K562 (cell line): ENCODE results near the gene ADCY6. TPM values are rescaled to one million over a fixed set of nuclear protein-coding genes. Genes with fewer than 3 reads are reported as not detected.

Source experiments
- ATAC-seq: fragments of 200-7000 bp; cut with Tn5 transposase; 3 replicates; pipeline ENCODE4 v1.9.1; 2020; ENCODE audit warnings: moderate library complexity
- BruUV-seq: library from RNA; stranded (reverse); fragments of 400-500 nt; replicated peaks from 2 replicates; lab custom pipeline; 2021; lab: Mats Ljungman, UMichigan
- CTCF ChIA-PET: fragments of 300-600 bp; formaldehyde crosslinking; extraction: SDS; loops from one replicate; lab custom pipeline; 2021; ENCODE audit warnings: low intra/inter-chr PET ratio; lab: Yijun Ruan, JAX
- POLR2A ChIA-PET: fragments of 300-600, 350-650 bp; sonication (Branson Sonifier 250); formaldehyde crosslinking; extraction: SDS; loops from one replicate; lab custom pipeline; 2021; ENCODE audit warnings: antibody characterized with exemption, inconsistent platforms; lab: Yijun Ruan, JAX
- DNase-seq, 4 experiments: peaks; one replicate each; pipeline versions ENCODE4 v3.0.0 to v3.0.0-alpha.2; 2011 to 2018; ENCODE audit warnings: low spot score in 3 of 4, mixed read lengths in 3 of 4; ENCODE audit errors: extremely low read depth in 1 of 4
- FAIRE-seq: peaks from 2 replicates; lab custom pipeline; 2011; peaks lifted over from hg19 to GRCh38; lab: Jason Lieb, UNC
- H2AFZ ChIP-seq: 2 replicates; pipeline ENCODE4 v1.6.0; 2011; ENCODE audit warnings: low read depth, low read length, control low read depth, inconsistent platforms
- H3K27ac ChIP-seq: fragments of 200-600 bp; 3 replicates; pipeline ENCODE4 v1.8.0; 2011; ENCODE audit warnings: low read depth, mild to moderate bottlenecking, control low read depth, inconsistent platforms, low read length, moderate library complexity, mixed read lengths; ENCODE audit errors: extremely low read depth
- H3K27me3 ChIP-seq, 2 experiments: fragments of 300-600 bp in 1 of 2; 2 replicates in 1 of 2; 3 replicates in 1 of 2; pipeline versions ENCODE4 v1.6.0 to v1.8.0; 2011; ENCODE audit warnings: inconsistent platforms in 2 of 2, low read length in 2 of 2, mild to moderate bottlenecking in 1 of 2, mixed read lengths in 1 of 2, moderate library complexity in 1 of 2; ENCODE audit not compliant: control insufficient read depth in 2 of 2, insufficient read depth in 2 of 2
- H3K36me3 ChIP-seq: fragments of 300-600 bp; 3 replicates; pipeline ENCODE4 v1.8.0; 2011; ENCODE audit warnings: mild to moderate bottlenecking, low read length, inconsistent platforms; ENCODE audit not compliant: control insufficient read depth, insufficient read depth
- H3K4me1 ChIP-seq, 2 experiments: fragments of 200-600 bp in 1 of 2; replicated peaks in 1 of 2; 2 replicates in 1 of 2; 3 replicates in 1 of 2; pipeline versions ENCODE4 v1.5.1 to v1.8.0; 2011; ENCODE audit warnings: inconsistent platforms in 2 of 2, low read length in 2 of 2, mild to moderate bottlenecking in 1 of 2, mixed read lengths in 1 of 2, moderate library complexity in 1 of 2; ENCODE audit not compliant: control insufficient read depth in 2 of 2, insufficient read depth in 2 of 2
- H3K4me2 ChIP-seq: 2 replicates; pipeline ENCODE4 v1.6.1; 2011; ENCODE audit warnings: low read length, control low read depth, inconsistent platforms, mixed read lengths; ENCODE audit not compliant: insufficient read depth
- H3K4me3 ChIP-seq: fragments of 200-600 bp; sonication (generic), shearing (Covaris generic); 2 replicates; pipeline ENCODE4 v1.5.1; 2016; ENCODE audit warnings: control low read depth, inconsistent platforms
- H3K79me2 ChIP-seq: fragments of 200-600 bp; 3 replicates; pipeline ENCODE4 v1.8.0; 2011; ENCODE audit warnings: low read length, inconsistent platforms; ENCODE audit not compliant: control insufficient read depth, insufficient read depth
- H3K9ac ChIP-seq, 2 experiments: 2 replicates each; pipeline versions ENCODE4 v1.6.0 to v1.6.1; 2011; ENCODE audit warnings: low read depth in 2 of 2, low read length in 2 of 2, control low read depth in 1 of 2, inconsistent platforms in 1 of 2, mild to moderate bottlenecking in 1 of 2, mixed read lengths in 1 of 2; ENCODE audit not compliant: insufficient read depth in 1 of 2
- H3K9me1 ChIP-seq: one replicate; pipeline ENCODE4 v1.6.0; 2011; ENCODE audit warnings: inconsistent platforms, mild to moderate bottlenecking, low read length, moderate library complexity; ENCODE audit not compliant: control insufficient read depth, insufficient read depth
- H3K9me3 ChIP-seq: replicated peaks from 2 replicates; pipeline ENCODE4 v1.5.1; 2011; ENCODE audit warnings: low read depth, low read length, inconsistent platforms; ENCODE audit not compliant: control insufficient read depth, insufficient read depth
- H4K20me1 ChIP-seq: replicated peaks from 2 replicates; pipeline ENCODE4 v1.6.1; 2011; ENCODE audit warnings: low read length, inconsistent platforms, mixed read lengths; ENCODE audit not compliant: control insufficient read depth, insufficient read depth
- BCOR ChIP-seq: fragments of 450-650 bp; IDR thresholded peaks from 2 replicates; pipeline ENCODE4 v1.6.1; 2016
- BMI1 ChIP-seq: fragments of 150-350 bp; IDR thresholded peaks from 2 replicates; pipeline ENCODE4 v1.6.1; 2014; ENCODE audit warnings: low read length
- MBD2 ChIP-seq: sonication (generic); IDR thresholded peaks from 2 replicates; pipeline ENCODE4 v1.6.1; 2016; ENCODE audit warnings: low read depth, borderline replicate concordance
- SPI1 ChIP-seq: IDR thresholded peaks from 2 replicates; pipeline ENCODE4 v1.6.1; 2011; ENCODE audit warnings: low read depth, low read length, control low read depth, borderline replicate concordance
- WGBS: fragments of 100-300 bp; shearing (Covaris generic); methylation state at CpG from one replicate; pipeline ENCODE4 v1.1.6; 2016; ENCODE audit warnings: low coverage, mixed read lengths; ENCODE audit not compliant: insufficient coverage; ENCODE audit errors: missing lambda C conversion rate; 5-methylcytosine and 5-hydroxymethylcytosine counted together
- in situ Hi-C: fragments of 300-500 bp; cut with MboI; formaldehyde crosslinking; loops from 4 replicates; pipeline ENCODE4 v1.15.0; 2018; ENCODE audit warnings: inconsistent platforms, mixed read lengths
- intact Hi-C: fragments of 100-400 bp; cut with micrococcal nuclease; formaldehyde crosslinking; loops from 2 replicates; pipeline ENCODE4 v1.14.2; 2022
- polyA plus RNA-seq, 8 experiments: library from polyadenylated mRNA; depleted of rRNA in 4 of 8; stranded (reverse) in 5 of 8; unstranded in 3 of 8; fragments of >200 nt; fragmentation: Nextera tagmentation in 2 of 8; fragmentation: Illumina TruSeq in 1 of 8; extraction: Ambion mirVana in 2 of 8; extraction: Trizol in 1 of 8; gene quantifications; 2 replicates each; pipeline versions ENCODE4 v1.2.1 to v1.2.3, GENCODE V29; 2011 to 2014; ENCODE audit warnings: inconsistent platforms in 1 of 8, missing spikeins in 1 of 8
- total RNA-seq, 7 experiments: library from RNA; depleted of rRNA in 6 of 7; stranded (reverse); fragments of >200 nt in 6 of 7; fragmentation: Illumina TruSeq in 2 of 7; extraction: Trizol in 2 of 7; gene quantifications; 2 replicates each; pipeline versions ENCODE4 v1.2.1 to v1.2.3, GENCODE V29; 2011 to 2021; ENCODE audit warnings: low replicate concordance in 1 of 7
- TF ChIP-seq, protein P1 (sequence below): IDR thresholded peaks from 2 replicates; pipeline ENCODE4 v1.6.1; 2011; ENCODE audit warnings: borderline replicate concordance, low read depth, mild to moderate bottlenecking, moderate library complexity, low read length; ENCODE audit not compliant: insufficient read depth, poor library complexity, severe bottlenecking
- TF ChIP-seq, protein P2 (sequence below): fragments of 200-800 bp; sonication (Bioruptor generic); IDR thresholded peaks from 2 replicates; pipeline ENCODE4 v1.6.1; 2017; ENCODE audit warnings: missing genetic modification characterization, missing compliant biosample characterization
- TF ChIP-seq, protein P3 (sequence below), 2 experiments: fragments of 450-650 bp; IDR thresholded peaks; 2 replicates each; pipeline ENCODE4 v1.6.1; 2016; ENCODE audit warnings: mild to moderate bottlenecking in 2 of 2, borderline replicate concordance in 1 of 2, low read depth in 1 of 2, moderate library complexity in 1 of 2

ADCY6 gene
- total and polyA plus RNA-seq, 9 of the 15 experiments (the other 6 are each of a cell fraction or from before 2014, with no cell fraction given), result 0.01 to 1.0 (median 0.53) TPM

DNA sequence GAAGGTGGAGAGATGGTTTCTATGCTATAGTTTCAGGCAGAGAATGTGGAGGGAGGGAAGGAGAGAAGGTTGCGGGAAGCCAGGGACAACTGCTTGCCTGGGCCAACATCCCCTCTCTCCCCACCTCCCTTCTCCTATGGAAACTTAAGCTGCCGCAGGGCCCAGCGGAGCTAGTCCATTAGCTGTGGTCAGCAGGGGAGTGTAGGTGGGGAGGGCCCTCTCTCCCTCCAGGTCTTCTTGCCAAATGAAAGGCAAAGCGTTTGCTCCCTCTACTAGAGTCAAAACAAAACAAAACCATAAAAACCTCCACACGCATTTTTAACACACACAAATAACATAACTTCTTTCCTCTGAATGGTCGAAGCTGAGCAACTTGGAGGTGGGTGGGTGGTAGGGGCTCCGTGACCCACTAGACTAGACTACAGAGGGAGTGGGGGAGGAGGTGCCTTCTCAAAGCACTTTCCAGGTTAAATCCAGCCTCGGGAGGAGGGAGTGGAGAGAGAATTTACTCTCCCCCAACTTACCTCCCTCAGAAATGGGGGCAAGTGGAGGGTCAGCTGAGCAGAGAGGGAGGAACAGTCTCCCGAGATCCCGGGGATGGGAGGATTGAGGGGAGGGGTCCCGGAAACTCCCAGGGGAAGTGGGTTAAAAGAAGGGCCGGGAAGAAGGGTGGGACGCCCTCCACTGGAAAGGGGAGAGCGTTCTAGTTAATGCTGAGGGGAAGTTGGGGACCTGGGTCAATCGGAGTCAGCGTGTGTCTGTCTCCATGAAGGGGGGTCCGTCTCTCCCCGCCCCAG is 24.8 kb upstream of the ADCY6 start:
- in situ Hi-C loops, result no loop called here
- no peaks in the 10 kb centered on the region for H4K20me1 ChIP-seq
- H3K4me2 ChIP-seq, result peak overlapping the region; percentile 84
- H3K4me3 ChIP-seq, result peak overlapping the region; percentile 65
- FAIRE-seq, result peak; percentile 74
- H3K27me3 ChIP-seq, result peaks cover 0 to 7% of the 10 kb centered on the region in 2 experiments; a peak in 1 of 5 replicates
- WGBS, result 30% methylated on average over 16 of the region's 18 CpGs
- ChIA-PET CTCF (interaction anchor here (0.7 to 2.1 kb wide), 4 partner anchors 60 to 174 kb away, joined by 3 to 9 read pairs (median 4); no protein-coding TSS in a partner anchor), POLR2A (interaction anchor here (0.6 to 1.4 kb wide), 3 partner anchors 10 to 18 kb away, joined by 3 to 5 read pairs (median 4); no protein-coding TSS in a partner anchor)
- intact Hi-C loops, result loop anchor here (2.0 kb wide), 2 partner anchors 39 to 77 kb away; partner anchors contain the start of gene DDX23
- peak overlapping the region; percentile 55; the same call in 2 of the 3 replicates for H3K27ac ChIP-seq
- no TSS peak for BruUV-seq
- H3K9ac ChIP-seq, result peak overlapping the region; percentile 79 to 91
- peaks cover 4 to 33% of the 10 kb centered on the region in 2 experiments; a peak in 3 of 5 replicates for H3K4me1 ChIP-seq
- H2AFZ ChIP-seq, result peak overlapping the region; percentile 99
- no peaks in the 10 kb centered on the region for H3K79me2 ChIP-seq
- H3K9me3 ChIP-seq, result no peaks in the 10 kb centered on the region
- no peak for DNase-seq
- no peaks in the 10 kb centered on the region for H3K9me1 ChIP-seq
- no peaks in the 10 kb centered on the region for H3K36me3 ChIP-seq
- ATAC-seq, result peak; percentile 2; the same call in 2 of the 3 replicates
- TF ChIP-seq BCOR (peak; percentile 12; the same call in 1 of the 2 replicates), SPI1 (peak; percentile 6; the same call in 1 of the 2 replicates), MBD2 (0 out of 2 replicates have a peak, but pooled peaks have one; percentile 13), BMI1 (no peak)
- TF ChIP-seq, protein P1, sequence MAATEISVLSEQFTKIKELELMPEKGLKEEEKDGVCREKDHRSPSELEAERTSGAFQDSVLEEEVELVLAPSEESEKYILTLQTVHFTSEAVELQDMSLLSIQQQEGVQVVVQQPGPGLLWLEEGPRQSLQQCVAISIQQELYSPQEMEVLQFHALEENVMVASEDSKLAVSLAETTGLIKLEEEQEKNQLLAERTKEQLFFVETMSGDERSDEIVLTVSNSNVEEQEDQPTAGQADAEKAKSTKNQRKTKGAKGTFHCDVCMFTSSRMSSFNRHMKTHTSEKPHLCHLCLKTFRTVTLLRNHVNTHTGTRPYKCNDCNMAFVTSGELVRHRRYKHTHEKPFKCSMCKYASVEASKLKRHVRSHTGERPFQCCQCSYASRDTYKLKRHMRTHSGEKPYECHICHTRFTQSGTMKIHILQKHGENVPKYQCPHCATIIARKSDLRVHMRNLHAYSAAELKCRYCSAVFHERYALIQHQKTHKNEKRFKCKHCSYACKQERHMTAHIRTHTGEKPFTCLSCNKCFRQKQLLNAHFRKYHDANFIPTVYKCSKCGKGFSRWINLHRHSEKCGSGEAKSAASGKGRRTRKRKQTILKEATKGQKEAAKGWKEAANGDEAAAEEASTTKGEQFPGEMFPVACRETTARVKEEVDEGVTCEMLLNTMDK, result peak; percentile 0
- TF ChIP-seq, protein P2, sequence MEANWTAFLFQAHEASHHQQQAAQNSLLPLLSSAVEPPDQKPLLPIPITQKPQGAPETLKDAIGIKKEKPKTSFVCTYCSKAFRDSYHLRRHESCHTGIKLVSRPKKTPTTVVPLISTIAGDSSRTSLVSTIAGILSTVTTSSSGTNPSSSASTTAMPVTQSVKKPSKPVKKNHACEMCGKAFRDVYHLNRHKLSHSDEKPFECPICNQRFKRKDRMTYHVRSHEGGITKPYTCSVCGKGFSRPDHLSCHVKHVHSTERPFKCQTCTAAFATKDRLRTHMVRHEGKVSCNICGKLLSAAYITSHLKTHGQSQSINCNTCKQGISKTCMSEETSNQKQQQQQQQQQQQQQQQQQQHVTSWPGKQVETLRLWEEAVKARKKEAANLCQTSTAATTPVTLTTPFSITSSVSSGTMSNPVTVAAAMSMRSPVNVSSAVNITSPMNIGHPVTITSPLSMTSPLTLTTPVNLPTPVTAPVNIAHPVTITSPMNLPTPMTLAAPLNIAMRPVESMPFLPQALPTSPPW (CRISPR knock-in tag), result no peak
- TF ChIP-seq, protein P3, sequence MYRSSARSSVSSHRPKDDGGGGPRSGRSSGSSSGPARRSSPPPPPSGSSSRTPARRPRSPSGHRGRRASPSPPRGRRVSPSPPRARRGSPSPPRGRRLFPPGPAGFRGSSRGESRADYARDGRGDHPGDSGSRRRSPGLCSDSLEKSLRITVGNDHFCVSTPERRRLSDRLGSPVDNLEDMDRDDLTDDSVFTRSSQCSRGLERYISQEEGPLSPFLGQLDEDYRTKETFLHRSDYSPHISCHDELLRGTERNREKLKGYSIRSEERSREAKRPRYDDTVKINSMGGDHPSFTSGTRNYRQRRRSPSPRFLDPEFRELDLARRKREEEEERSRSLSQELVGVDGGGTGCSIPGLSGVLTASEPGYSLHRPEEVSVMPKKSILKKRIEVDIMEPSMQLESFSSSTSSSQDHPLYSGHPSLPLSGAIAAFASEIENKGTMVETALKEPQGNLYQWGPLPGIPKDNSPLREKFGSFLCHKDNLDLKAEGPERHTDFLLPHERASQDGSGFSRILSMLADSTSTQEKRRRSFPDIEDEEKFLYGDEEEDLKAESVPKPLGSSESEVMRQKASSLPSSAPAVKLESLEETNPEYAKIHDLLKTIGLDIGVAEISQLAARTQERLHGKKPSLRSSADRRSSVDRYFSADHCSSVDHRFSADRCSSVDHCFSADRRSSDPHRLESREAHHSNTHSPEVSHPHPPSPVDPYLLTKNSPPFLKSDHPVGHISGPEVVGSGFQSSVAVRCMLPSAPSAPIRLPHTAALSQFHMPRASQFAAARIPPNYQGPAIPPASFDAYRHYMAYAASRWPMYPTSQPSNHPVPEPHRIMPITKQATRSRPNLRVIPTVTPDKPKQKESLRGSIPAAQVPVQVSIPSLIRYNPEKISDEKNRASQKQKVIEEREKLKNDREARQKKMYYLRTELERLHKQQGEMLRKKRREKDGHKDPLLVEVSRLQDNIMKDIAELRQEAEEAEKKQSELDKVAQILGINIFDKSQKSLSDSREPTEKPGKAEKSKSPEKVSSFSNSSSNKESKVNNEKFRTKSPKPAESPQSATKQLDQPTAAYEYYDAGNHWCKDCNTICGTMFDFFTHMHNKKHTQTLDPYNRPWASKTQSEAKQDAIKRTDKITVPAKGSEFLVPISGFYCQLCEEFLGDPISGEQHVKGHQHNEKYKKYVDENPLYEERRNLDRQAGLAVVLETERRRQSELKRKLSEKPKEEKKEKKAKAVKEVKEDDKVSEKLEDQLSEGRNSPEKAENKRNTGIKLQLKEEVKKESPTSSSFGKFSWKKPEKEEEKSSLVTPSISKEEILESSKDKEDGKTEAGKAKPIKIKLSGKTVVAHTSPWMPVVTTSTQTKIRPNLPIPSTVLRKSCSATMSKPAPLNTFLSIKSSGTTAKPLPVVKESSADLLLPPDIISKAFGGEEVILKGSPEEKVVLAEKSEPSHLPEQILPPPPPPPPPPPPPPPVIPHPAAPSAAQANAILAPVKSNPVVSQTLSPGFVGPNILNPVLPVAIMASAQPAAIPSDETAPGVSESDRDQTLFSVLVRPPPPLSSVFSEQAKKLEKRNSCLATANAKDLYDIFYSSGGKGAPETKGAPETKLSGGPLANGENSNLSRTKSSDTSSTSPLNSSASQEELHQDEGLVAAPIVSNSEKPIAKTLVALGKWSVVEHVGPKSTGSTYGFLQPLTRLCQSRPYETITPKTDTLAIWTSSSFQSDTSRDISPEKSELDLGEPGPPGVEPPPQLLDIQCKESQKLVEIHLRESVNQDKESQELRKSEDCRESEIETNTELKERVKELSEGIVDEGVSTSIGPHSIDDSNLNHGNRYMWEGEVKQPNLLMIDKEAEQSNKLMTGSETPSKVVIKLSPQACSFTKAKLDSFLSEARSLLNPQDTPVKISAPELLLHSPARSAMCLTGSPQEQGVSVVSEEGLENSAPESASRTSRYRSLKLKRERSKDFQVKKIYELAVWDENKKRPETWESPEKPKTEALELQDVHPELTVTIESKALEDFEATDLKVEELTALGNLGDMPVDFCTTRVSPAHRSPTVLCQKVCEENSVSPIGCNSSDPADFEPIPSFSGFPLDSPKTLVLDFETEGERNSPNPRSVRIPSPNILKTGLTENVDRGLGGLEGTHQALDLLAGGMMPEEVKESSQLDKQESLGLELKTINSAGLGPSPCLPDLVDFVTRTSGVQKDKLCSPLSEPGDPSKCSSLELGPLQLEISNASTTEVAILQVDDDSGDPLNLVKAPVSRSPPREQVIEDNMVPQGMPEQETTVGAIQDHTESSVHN (IDR thresholded peaks at IDR 0.05; ENCODE audit: borderline replicate concordance in 1 of 2, low read depth in 1 of 2), result no peak
